Activated naive CD4-positive, alpha-beta T cell treated with anti-CD3 and anti-CD28 coated beads, Interleukin-2, amount 10 ng/mL, durations not matched to agents 5 hours and 36 hours (primary cell): ENCODE data around the gene TDRD1. TPM values are rescaled to one million over a fixed set of nuclear protein-coding genes. Genes with fewer than 3 reads are reported as not detected.

ENCODE experiments used
- total RNA-seq, 2 experiments: library from RNA; stranded (reverse); gene quantifications; one replicate each; pipeline ENCODE4 v1.2.3, GENCODE V29; 2021

TDRD1 gene, protein sequence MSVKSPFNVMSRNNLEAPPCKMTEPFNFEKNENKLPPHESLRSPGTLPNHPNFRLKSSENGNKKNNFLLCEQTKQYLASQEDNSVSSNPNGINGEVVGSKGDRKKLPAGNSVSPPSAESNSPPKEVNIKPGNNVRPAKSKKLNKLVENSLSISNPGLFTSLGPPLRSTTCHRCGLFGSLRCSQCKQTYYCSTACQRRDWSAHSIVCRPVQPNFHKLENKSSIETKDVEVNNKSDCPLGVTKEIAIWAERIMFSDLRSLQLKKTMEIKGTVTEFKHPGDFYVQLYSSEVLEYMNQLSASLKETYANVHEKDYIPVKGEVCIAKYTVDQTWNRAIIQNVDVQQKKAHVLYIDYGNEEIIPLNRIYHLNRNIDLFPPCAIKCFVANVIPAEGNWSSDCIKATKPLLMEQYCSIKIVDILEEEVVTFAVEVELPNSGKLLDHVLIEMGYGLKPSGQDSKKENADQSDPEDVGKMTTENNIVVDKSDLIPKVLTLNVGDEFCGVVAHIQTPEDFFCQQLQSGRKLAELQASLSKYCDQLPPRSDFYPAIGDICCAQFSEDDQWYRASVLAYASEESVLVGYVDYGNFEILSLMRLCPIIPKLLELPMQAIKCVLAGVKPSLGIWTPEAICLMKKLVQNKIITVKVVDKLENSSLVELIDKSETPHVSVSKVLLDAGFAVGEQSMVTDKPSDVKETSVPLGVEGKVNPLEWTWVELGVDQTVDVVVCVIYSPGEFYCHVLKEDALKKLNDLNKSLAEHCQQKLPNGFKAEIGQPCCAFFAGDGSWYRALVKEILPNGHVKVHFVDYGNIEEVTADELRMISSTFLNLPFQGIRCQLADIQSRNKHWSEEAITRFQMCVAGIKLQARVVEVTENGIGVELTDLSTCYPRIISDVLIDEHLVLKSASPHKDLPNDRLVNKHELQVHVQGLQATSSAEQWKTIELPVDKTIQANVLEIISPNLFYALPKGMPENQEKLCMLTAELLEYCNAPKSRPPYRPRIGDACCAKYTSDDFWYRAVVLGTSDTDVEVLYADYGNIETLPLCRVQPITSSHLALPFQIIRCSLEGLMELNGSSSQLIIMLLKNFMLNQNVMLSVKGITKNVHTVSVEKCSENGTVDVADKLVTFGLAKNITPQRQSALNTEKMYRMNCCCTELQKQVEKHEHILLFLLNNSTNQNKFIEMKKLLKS
- total RNA-seq: under 1 TPM; 0.35 to 0.55 TPM

GRCh38 chr10:114179148-114179547 is at the start of gene TDRD1:
Gene TDRD1, plus strand, starts transcription at chr10:114179353. Its CDS starts 8,479 bp downstream, at chr10:114187832.

GRCh38 chr10:114173921-114174694 is 5.0 kb upstream of the TDRD1 start, which contains the start of gene CCDC186:
Gene CCDC186, minus strand, starts transcription at chr10:114174203. Its CDS starts 10,935 bp downstream, at chr10:114163268.

DNA sequence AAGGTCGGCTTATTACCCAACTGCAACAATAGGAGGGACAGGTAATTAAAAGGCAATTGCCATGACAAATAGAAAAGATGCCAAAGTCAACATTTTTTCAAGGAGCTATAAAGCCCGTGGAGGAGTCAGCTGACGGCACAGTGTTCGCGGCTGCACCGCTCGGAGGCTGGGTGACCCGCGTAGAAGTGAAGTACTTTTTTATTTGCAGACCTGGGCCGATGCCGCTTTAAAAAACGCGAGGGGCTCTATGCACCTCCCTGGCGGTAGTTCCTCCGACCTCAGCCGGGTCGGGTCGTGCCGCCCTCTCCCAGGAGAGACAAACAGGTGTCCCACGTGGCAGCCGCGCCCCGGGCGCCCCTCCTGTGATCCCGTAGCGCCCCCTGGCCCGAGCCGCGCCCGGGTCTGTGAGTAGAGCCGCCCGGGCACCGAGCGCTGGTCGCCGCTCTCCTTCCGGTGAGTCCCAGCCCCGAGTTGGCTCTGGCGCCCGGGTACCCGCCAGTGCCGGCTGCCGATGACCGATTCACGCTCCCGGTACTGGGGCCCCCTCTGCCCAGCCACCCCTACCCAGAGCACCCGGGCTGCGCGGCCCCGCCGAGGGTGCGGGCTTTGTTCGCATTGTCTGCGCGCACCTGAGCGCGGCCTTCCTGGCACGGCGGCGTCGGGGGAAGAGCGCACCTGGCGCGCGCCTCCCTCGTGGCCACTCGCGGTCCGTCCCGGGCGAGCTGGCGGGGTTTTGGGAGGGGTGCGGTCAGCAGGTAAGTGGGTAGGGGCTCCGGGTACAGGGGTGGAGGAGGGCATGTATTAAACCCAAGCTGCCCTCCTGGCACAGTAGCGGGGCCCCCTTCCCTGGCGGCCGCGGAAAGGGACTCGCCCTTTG is 60.2 kb downstream of the TDRD1 start, which contains the start of gene VWA2:
VWA2 (plus strand) TSS at position 138 of the 877 bp plus-strand sequence. CDS start 9,460 bp downstream, outside the sequence.

Other genes with a start within 250 kb of the TDRD1 start
- gene ADRB1, start 135.5 kb upstream of the TDRD1 start, total RNA-seq: not detected
- gene CCDC186, start 5.2 kb upstream of the TDRD1 start, total RNA-seq: 10 to 100 TPM; 20.0 to 21.2 TPM
- not detected for gene VWA2, start 59.9 kb downstream of the TDRD1 start, total RNA-seq
- 1 to 10 TPM in 1 of 2 experiments, under 1 TPM in 1; 0.96 to 1.5 TPM for gene AFAP1L2, start 225.1 kb downstream of the TDRD1 start, total RNA-seq